Measurements from ENCODE around the gene HNRNPAB. TPM values are rescaled to one million over a fixed set of nuclear protein-coding genes. Genes with fewer than 3 reads are reported as not detected.

HNRNPAB gene
- total RNA-seq, 1 donor, result 40.9 TPM

GRCh38 chr5:178259623-178260536, 55.5 kb downstream of the HNRNPAB start:
- DNase-seq (ENCODE audit: insufficient read length, low spot score, missing footprints), result no peak
- Histone ChIP-seq H3K27ac (ENCODE audit: low read depth, low read length) (no peak overlapping the region), H3K27me3 (ENCODE audit: insufficient read depth, low read length) (no peaks in the 10 kb centered on the region), H2AFZ (ENCODE audit: low read length) (no peak overlapping the region), H3K4me1 (ENCODE audit: insufficient read depth, low read length) (no peaks in the 10 kb centered on the region), H3K4me3 (ENCODE audit: insufficient read depth, low read length) (no peak overlapping the region), H3K79me2 (ENCODE audit: insufficient read depth, low read length) (no peaks in the 10 kb centered on the region), H3K36me3 (ENCODE audit: insufficient read depth, low read length) (no peaks in the 10 kb centered on the region), H3K9me3 (ENCODE audit: low read depth, low read length) (no peaks in the 10 kb centered on the region), H4K20me1 (ENCODE audit: insufficient read depth, low read length) (no peaks in the 10 kb centered on the region), H3K4me2 (ENCODE audit: insufficient read depth, low read length) (no peak overlapping the region)
- no peak for TF ChIP-seq CTCF (IDR thresholded peaks at IDR 0.05; ENCODE audit: extremely low read depth, low read depth, low read length)

Other genes with a start within 250 kb of the HNRNPAB start
- gene PROP1, start 208.3 kb upstream of the HNRNPAB start, total RNA-seq, result not detected in 2 replicates
- gene N4BP3, start 91.0 kb upstream of the HNRNPAB start, total RNA-seq, result under 0.01 TPM in 2 replicates
- 20.0 and 20.6 TPM in 2 replicates for gene RMND5B, start 73.5 kb upstream of the HNRNPAB start, total RNA-seq
- 66.2 and 71.3 TPM in 2 replicates for gene NHP2, start 50.6 kb upstream of the HNRNPAB start, total RNA-seq
- gene GMCL2, start 17.2 kb upstream of the HNRNPAB start, total RNA-seq, result not detected in 2 replicates
- 35.1 and 36.5 TPM in 2 replicates for gene PHYKPL, start 28.3 kb downstream of the HNRNPAB start, total RNA-seq